Naive thymus-derived CD4-positive, alpha-beta T cell (primary cell): Measurements from ENCODE around the gene ANKRD36B. TPM values are rescaled to one million over a fixed set of nuclear protein-coding genes. Genes with fewer than 3 reads are reported as not detected.
"Not testable (repeated sequence)": the region's sequence is repeated elsewhere in the genome, so short reads cannot be mapped to it uniquely, and the experiment has no call there.

Experiments
- ATAC-seq: fragments of 150-1000 bp; cut with Tn5 transposase; 2 replicates; pipeline ENCODE4 v1.10.0; 2021; ENCODE audit warnings: mild to moderate bottlenecking, moderate library complexity
- CTCF ChIA-PET: fragments of 350-600 bp; sonication (Branson Sonifier 250); formaldehyde crosslinking; loops from one replicate; lab custom pipeline; 2021; ENCODE audit warnings: antibody characterized with exemption; lab: Charles Lee
- POLR2A ChIA-PET: fragments of 350-600 bp; sonication (Branson Sonifier 250); formaldehyde crosslinking; loops from one replicate; lab custom pipeline; 2021; ENCODE audit warnings: antibody characterized with exemption, inconsistent platforms; lab: Charles Lee
- DNase-seq, 9 donors: peaks; one replicate each; pipeline versions ENCODE4 v3.0.0 to v3.0.0-alpha.2; 2020 to 2022; ENCODE audit warnings: mixed read lengths in 1 of 9
- H3K27ac ChIP-seq: one replicate; pipeline ENCODE4 v1.7.0; 2013; ENCODE audit warnings: mild to moderate bottlenecking, low read depth, low read length, moderate library complexity
- H3K27me3 ChIP-seq, 2 donors: one replicate each; pipeline ENCODE4 v1.7.0; 2013; ENCODE audit warnings: low read length in 2 of 2, mild to moderate bottlenecking in 2 of 2, moderate library complexity in 2 of 2; ENCODE audit not compliant: control insufficient read depth in 2 of 2, insufficient read depth in 2 of 2
- H3K36me3 ChIP-seq, 3 experiments: 1 replicate in 2 of 3; 2 replicates in 1 of 3; pipeline ENCODE4 v1.7.0; 2013; ENCODE audit warnings: low read length in 3 of 3, mild to moderate bottlenecking in 3 of 3, moderate library complexity in 1 of 3; ENCODE audit not compliant: insufficient read depth in 3 of 3, control insufficient read depth in 2 of 3
- H3K4me1 ChIP-seq, 2 donors: one replicate each; pipeline ENCODE4 v1.7.0; 2013; ENCODE audit warnings: low read length in 2 of 2, mild to moderate bottlenecking in 2 of 2, moderate library complexity in 1 of 2; ENCODE audit not compliant: control insufficient read depth in 2 of 2, insufficient read depth in 2 of 2
- H3K4me3 ChIP-seq: 2 replicates; pipeline ENCODE4 v1.7.0; 2013; ENCODE audit warnings: mild to moderate bottlenecking, low read length
- H3K9me3 ChIP-seq, 3 experiments: 1 replicate in 2 of 3; 2 replicates in 1 of 3; pipeline ENCODE4 v1.7.0; 2013; ENCODE audit warnings: low read length in 3 of 3; ENCODE audit not compliant: control insufficient read depth in 2 of 3
- H3K27ac Mint-ChIP-seq, 9 donors: one replicate each; pipeline ENCODE4 v1.8.0; 2020 to 2022; ENCODE audit warnings: mixed read lengths in 9 of 9, mild to moderate bottlenecking in 8 of 9, moderate library complexity in 5 of 9, inconsistent platforms in 2 of 9
- H3K27me3 Mint-ChIP-seq, 5 donors: one replicate each; pipeline ENCODE4 v1.8.0; 2021 to 2022; ENCODE audit warnings: mixed read lengths in 5 of 5, mild to moderate bottlenecking in 1 of 5
- H3K36me3 Mint-ChIP-seq, 5 donors: one replicate each; pipeline ENCODE4 v1.8.0; 2020 to 2022; ENCODE audit warnings: mixed read lengths in 5 of 5, mild to moderate bottlenecking in 3 of 5, inconsistent platforms in 1 of 5
- H3K4me1 Mint-ChIP-seq, 7 donors: one replicate each; pipeline ENCODE4 v1.8.0; 2020 to 2022; ENCODE audit warnings: mixed read lengths in 7 of 7, mild to moderate bottlenecking in 3 of 7, inconsistent platforms in 1 of 7
- H3K4me3 Mint-ChIP-seq, 10 donors: one replicate each; pipeline ENCODE4 v1.8.0; 2020 to 2022; ENCODE audit warnings: mild to moderate bottlenecking in 10 of 10, mixed read lengths in 10 of 10, moderate library complexity in 6 of 10, inconsistent platforms in 2 of 10
- H3K9me3 Mint-ChIP-seq, 11 donors: one replicate each; pipeline ENCODE4 v1.8.0; 2020 to 2022; ENCODE audit warnings: mixed read lengths in 11 of 11, mild to moderate bottlenecking in 4 of 11, inconsistent platforms in 1 of 11, moderate library complexity in 1 of 11
- intact Hi-C, 2 donors: fragments of 100-400 bp; cut with micrococcal nuclease; formaldehyde crosslinking; loops; one replicate each; pipeline ENCODE4 v1.15.1; 2023
- polyA plus RNA-seq, 2 donors: library from polyadenylated mRNA; unstranded; fragments of 300-500 nt; fragmentation: Illumina TruSeq; gene quantifications; one replicate each; pipeline ENCODE4 v1.2.3, GENCODE V29; 2021
- total RNA-seq, 6 experiments: library from RNA in 5 of 6; stranded (reverse) in 5 of 6; gene quantifications; 1 replicate in 5 of 6; 2 replicates in 1 of 6; pipeline ENCODE4 v1.2.3 and lab custom pipeline; 2021 to 2026

ANKRD36B gene
- total and polyA plus RNA-seq, 7 experiments from 2014 or later, result 17.1 to 81.3 (median 70.6) TPM

- DNase-seq, CTCF ChIA-PET, H3K9me3 ChIP-seq, H3K4me1 Mint-ChIP-seq, intact Hi-C loops, H3K27me3 ChIP-seq, H3K27me3 Mint-ChIP-seq, H3K4me3 Mint-ChIP-seq, H3K4me3 ChIP-seq, POLR2A ChIA-PET, ATAC-seq, H3K27ac Mint-ChIP-seq, H3K27ac ChIP-seq, H3K4me1 ChIP-seq, H3K9me3 Mint-ChIP-seq: not testable (repeated sequence)
- H3K36me3 ChIP-seq, result peaks cover 0 to 20% (median 0%) of the 10 kb centered on the region in 3 experiments
- H3K36me3 Mint-ChIP-seq, result peaks cover 21 to 53% (median 36%) of the 10 kb centered on the region in 5 donors
Observed at GRCh38 chr2:97550498-97550897, 39.2 kb downstream of the ANKRD36B start.

GRCh38 chr2:97549058-97549457, 40.6 kb downstream of the ANKRD36B start:
- H3K27me3 Mint-ChIP-seq, POLR2A ChIA-PET, CTCF ChIA-PET, H3K9me3 ChIP-seq, ATAC-seq, H3K27me3 ChIP-seq, H3K4me1 ChIP-seq, DNase-seq, H3K27ac Mint-ChIP-seq, intact Hi-C loops, H3K4me1 Mint-ChIP-seq, H3K9me3 Mint-ChIP-seq, H3K4me3 Mint-ChIP-seq, H3K27ac ChIP-seq, H3K4me3 ChIP-seq: not testable (repeated sequence)
- H3K36me3 Mint-ChIP-seq, result peaks cover 22 to 43% (median 30%) of the 10 kb centered on the region in 5 donors
- peaks cover 0 to 14% (median 0%) of the 10 kb centered on the region in 3 experiments for H3K36me3 ChIP-seq

GRCh38 chr2:97548536-97548935, 41.1 kb downstream of the ANKRD36B start:
- DNase-seq, H3K27me3 ChIP-seq, ATAC-seq, intact Hi-C loops, POLR2A ChIA-PET, H3K4me1 Mint-ChIP-seq, H3K9me3 ChIP-seq, H3K4me3 ChIP-seq, H3K9me3 Mint-ChIP-seq, H3K27ac ChIP-seq, H3K27ac Mint-ChIP-seq, H3K4me1 ChIP-seq, H3K4me3 Mint-ChIP-seq, CTCF ChIA-PET, H3K27me3 Mint-ChIP-seq: not testable (repeated sequence)
- peaks cover 0 to 14% (median 0%) of the 10 kb centered on the region in 3 experiments for H3K36me3 ChIP-seq
- H3K36me3 Mint-ChIP-seq, result peaks cover 22 to 43% (median 27%) of the 10 kb centered on the region in 5 donors

- H3K9me3 Mint-ChIP-seq, result no peaks in the 10 kb centered on the region
- H3K4me1 ChIP-seq, result no peaks in the 10 kb centered on the region
- H3K4me3 ChIP-seq, result no peak overlapping the region
- peak overlapping the region in 1 of 9 donors; percentile 50 for H3K27ac Mint-ChIP-seq
- no peaks in the 10 kb centered on the region for H3K27me3 Mint-ChIP-seq
- no peaks in the 10 kb centered on the region for H3K9me3 ChIP-seq
- ATAC-seq (no peak), DNase-seq (no peak)
- no peak overlapping the region for H3K27ac ChIP-seq
- H3K4me1 Mint-ChIP-seq, result no peaks in the 10 kb centered on the region
- H3K36me3 Mint-ChIP-seq, result peaks cover 18 to 32% (median 19%) of the 10 kb centered on the region in 5 donors
- peaks cover 0 to 9% (median 0%) of the 10 kb centered on the region in 3 experiments for H3K36me3 ChIP-seq
- H3K4me3 Mint-ChIP-seq, result no peak overlapping the region
- CTCF ChIA-PET, result interaction anchor here (0.7 kb wide), 1 partner anchor 140 kb away, joined by 3 read pairs; no protein-coding TSS in a partner anchor
- H3K27me3 ChIP-seq, result no peaks in the 10 kb centered on the region
- POLR2A ChIA-PET, result no interaction called here
- intact Hi-C loops, result no loop called here
Observed at GRCh38 chr2:97546711-97547110, 43.0 kb downstream of the ANKRD36B start.

- DNase-seq, H3K27me3 ChIP-seq, H3K27ac Mint-ChIP-seq, CTCF ChIA-PET, H3K4me3 Mint-ChIP-seq, H3K27me3 Mint-ChIP-seq, H3K27ac ChIP-seq, POLR2A ChIA-PET, H3K4me1 Mint-ChIP-seq, H3K9me3 Mint-ChIP-seq, intact Hi-C loops, H3K9me3 ChIP-seq, H3K4me1 ChIP-seq, H3K4me3 ChIP-seq, ATAC-seq, H3K36me3 ChIP-seq: not testable (repeated sequence)
- peaks cover 15 to 30% (median 22%) of the 10 kb centered on the region in 5 donors for H3K36me3 Mint-ChIP-seq
Observed at GRCh38 chr2:97544911-97545310, 44.8 kb downstream of the ANKRD36B start.

GRCh38 chr2:97525904-97526303, 63.8 kb downstream of the ANKRD36B start:
- peaks cover 0 to 17% (median 2%) of the 10 kb centered on the region in 11 donors for H3K9me3 Mint-ChIP-seq
- CTCF ChIA-PET, H3K27me3 ChIP-seq, H3K4me1 ChIP-seq, ATAC-seq, DNase-seq, H3K36me3 ChIP-seq, H3K27me3 Mint-ChIP-seq, H3K4me3 ChIP-seq, H3K27ac Mint-ChIP-seq, H3K4me1 Mint-ChIP-seq, H3K9me3 ChIP-seq, H3K27ac ChIP-seq, intact Hi-C loops, POLR2A ChIA-PET: not testable (repeated sequence)
- peaks cover 0 to 45% (median 10%) of the 10 kb centered on the region in 5 donors for H3K36me3 Mint-ChIP-seq
- peak overlapping the region in 1 of 10 donors; percentile 48 for H3K4me3 Mint-ChIP-seq

GRCh38 chr2:97523816-97524215, 65.9 kb downstream of the ANKRD36B start:
- ATAC-seq, DNase-seq, CTCF ChIA-PET, POLR2A ChIA-PET, H3K4me3 ChIP-seq, H3K27me3 ChIP-seq, H3K27ac ChIP-seq, H3K9me3 ChIP-seq, H3K36me3 ChIP-seq, intact Hi-C loops, H3K4me1 Mint-ChIP-seq, H3K4me3 Mint-ChIP-seq, H3K4me1 ChIP-seq, H3K27ac Mint-ChIP-seq, H3K27me3 Mint-ChIP-seq: not testable (repeated sequence)
- H3K9me3 Mint-ChIP-seq, result peaks cover 0 to 14% (median 2%) of the 10 kb centered on the region in 11 donors
- peaks cover 0 to 35% (median 10%) of the 10 kb centered on the region in 5 donors for H3K36me3 Mint-ChIP-seq
